ENCODE data around the gene MRPS33. TPM values are rescaled to one million over a fixed set of nuclear protein-coding genes. Genes with fewer than 3 reads are reported as not detected.

Gene MRPS33
- total and polyA plus RNA-seq, 2 of the 13 experiments (the other 11 are each of a cell fraction or from before 2014, with no cell fraction given): 50.9 to 91.0 TPM

GRCh38 chr7:141053626-141054025 is 38.9 kb upstream of the MRPS33 start:
- H3K9me3 ChIP-seq (ENCODE audit: low read length): no peaks in the 10 kb centered on the region
- CTCF ChIA-PET (ENCODE audit: low intra/inter-chr PET ratio, low total read pairs): no interaction called here
- intact Hi-C loops (cut with micrococcal nuclease; ENCODE audit: unreplicated experiment) (no loop called here), in situ Hi-C loops (cut with HindIII; ENCODE audit: extremely low pct_ligation_motif_present, low pct_unique_long_range_greater_than_20kb) (loop anchor here (25.0 kb wide), 1 partner anchor 484 kb away; no protein-coding TSS in a partner anchor)
- no peak overlapping the region for H3K9ac ChIP-seq (ENCODE audit: insufficient read depth, low read depth, low read length)
- H4K20me1 ChIP-seq (ENCODE audit: insufficient read depth, low read length): no peaks in the 10 kb centered on the region
- H3K27me3 ChIP-seq (ENCODE audit: control insufficient read depth in 1 of 2, insufficient read depth in 2 of 2, low read length in 2 of 2): peaks cover 0 to 12% of the 10 kb centered on the region in 2 experiments; a peak in 2 of 5 replicates
- no peak overlapping the region for H3K4me2 ChIP-seq (ENCODE audit: low read depth, low read length)
- no peak overlapping the region for H2AFZ ChIP-seq (ENCODE audit: low read length)
- H3K36me3 ChIP-seq (replicated peaks in 1 of 2; ENCODE audit: control insufficient read depth in 1 of 2, insufficient read depth in 2 of 2, low read length in 2 of 2): no peaks in the 10 kb centered on the region
- no peak overlapping the region for H3K27ac ChIP-seq (ENCODE audit: extremely low read length, insufficient read depth, low read length)
- POLR2A ChIA-PET: no interaction called here
- no peaks in the 10 kb centered on the region for H3K79me2 ChIP-seq (ENCODE audit: insufficient read depth, low read length)
- no peaks in the 10 kb centered on the region for H3K4me1 ChIP-seq (ENCODE audit: insufficient read depth, low read length)
- no peak for TF ChIP-seq ZNF639 (CRISPR knock-in tag; conservative IDR thresholded peaks at IDR 0.05)
- TF ChIP-seq CBX5 (CRISPR knock-in tag; IDR thresholded peaks at IDR 0.05; ENCODE audit: borderline replicate concordance): no peak
- no peak for TF ChIP-seq FOXO4 (CRISPR knock-in tag; conservative IDR thresholded peaks at IDR 0.05)
- TF ChIP-seq NR3C1 (CRISPR knock-in tag; IDR thresholded peaks at IDR 0.05): no peak
- TF ChIP-seq ZNF652 (CRISPR knock-in tag; IDR thresholded peaks at IDR 0.05; ENCODE audit: borderline replicate concordance, low read depth): no peak
- no peak for TF ChIP-seq FOXJ3 (CRISPR knock-in tag; IDR thresholded peaks at IDR 0.05; ENCODE audit: borderline replicate concordance)
- TF ChIP-seq ZNF530 (CRISPR knock-in tag; IDR thresholded peaks at IDR 0.05; ENCODE audit: low read depth): no peak
- TF ChIP-seq RERE (CRISPR knock-in tag; IDR thresholded peaks at IDR 0.05; ENCODE audit: low read depth): no peak
- TF ChIP-seq CEBPZ (IDR thresholded peaks at IDR 0.05; ENCODE audit: low read length): no peak
- TF ChIP-seq ZNF543 (CRISPR knock-in tag; IDR thresholded peaks at IDR 0.05): no peak
- no peak for TF ChIP-seq ZNF264 (CRISPR knock-in tag; IDR thresholded peaks at IDR 0.05)
- DNase-seq (ENCODE audit: low spot score) (no peak), FAIRE-seq (no peak), ATAC-seq (no peak)
- H3K4me3 ChIP-seq (replicated peaks in 1 of 3; ENCODE audit: insufficient read depth in 1 of 3, low read depth in 2 of 3, low read length in 3 of 3): no peak overlapping the region
- WGBS (ENCODE audit: low lambda C conversion rate): 18% methylated on average over 9 of the region's 9 CpGs
- no TSS peak for BruUV-seq (replicated peaks)

Measured in HepG2 (cell line).